ENCODE results near the gene MLF2. TPM values are rescaled to one million over a fixed set of nuclear protein-coding genes. Genes with fewer than 3 reads are reported as not detected.

MLF2 gene
- total and polyA plus RNA-seq, 9 of the 15 experiments (the other 6 are each of a cell fraction or from before 2014, with no cell fraction given), result 11.4 to 190 (median 139) TPM

- TF ChIP-seq FOS (IDR thresholded peaks at IDR 0.05; ENCODE audit: extremely low read depth, insufficient read length) (peak; percentile 8), ESRRA (IDR thresholded peaks at IDR 0.05; ENCODE audit: borderline replicate concordance, low read depth) (peak; percentile 87), FOXA3 (CRISPR knock-in tag; conservative IDR thresholded peaks at IDR 0.05 in 1 of 2, IDR thresholded peaks at IDR 0.05 in 1 of 2) (no peak), ZBTB33 (CRISPR knock-in tag; IDR thresholded peaks at IDR 0.05) (no peak), RBM25 (IDR thresholded peaks at IDR 0.05; ENCODE audit: low read depth, low read length, severe bottlenecking) (no peak), ZFX (CRISPR knock-in tag; IDR thresholded peaks at IDR 0.05) (peak; percentile 79), FOSL1 (tag; conservative IDR thresholded peaks at IDR 0.05) (0 out of 2 replicates have a peak, but pooled peaks have one; percentile 20), FUS (optimal IDR thresholded peaks at IDR 0.05; ENCODE audit: low read depth, low read length) (no peak), ILK (tag; IDR thresholded peaks at IDR 0.05; ENCODE audit: borderline replicate concordance, low read depth) (no peak), ELK1 (CRISPR knock-in tag; IDR thresholded peaks at IDR 0.05) (no peak), CUX1 (CRISPR knock-in tag; IDR thresholded peaks at IDR 0.05) (no peak), PHF8 (IDR thresholded peaks at IDR 0.05; ENCODE audit: borderline replicate concordance, low read length) (peak; percentile 54; the same call in 1 of the 2 replicates), ZNF395 (CRISPR knock-in tag; IDR thresholded peaks at IDR 0.05) (peak; percentile 77; the same call in 1 of the 2 replicates), ZFP91 (CRISPR knock-in tag; IDR thresholded peaks at IDR 0.05) (peak; percentile 64; the same call in 1 of the 2 replicates)
These were observed 29.1 kb downstream of the MLF2 start, which contains the start of gene COPS7A (continued) for GRCh38 chr12:6723607-6724408.

All from K562 (cell line).